ENCODE data around the gene AATK.

Gene AATK

GRCh38 chr17:81095383-81095762, 70.6 kb downstream of the AATK start:
- DNase-seq (ENCODE audit: low read depth), result no peak
- H3K4me3 ChIP-seq (ENCODE audit: low read depth, low read length), result no peak overlapping the region
- no peak for TF ChIP-seq CTCF (IDR thresholded peaks at IDR 0.05; ENCODE audit: insufficient read depth, low read depth, low read length, missing control alignments)

- DNase-seq (ENCODE audit: low read depth), result peak; percentile 76
- no peak for TF ChIP-seq CTCF (IDR thresholded peaks at IDR 0.05; ENCODE audit: insufficient read depth, low read depth, low read length, missing control alignments)
- no peak overlapping the region for H3K4me3 ChIP-seq (ENCODE audit: low read depth, low read length)
Observed at GRCh38 chr17:81094509-81095382, 71.3 kb downstream of the AATK start.

GRCh38 chr17:81093619-81094508, 72.2 kb downstream of the AATK start:
- H3K4me3 ChIP-seq (ENCODE audit: low read depth, low read length), result no peak overlapping the region
- no peak for DNase-seq (ENCODE audit: low read depth)
- TF ChIP-seq CTCF (IDR thresholded peaks at IDR 0.05; ENCODE audit: insufficient read depth, low read depth, low read length, missing control alignments), result no peak

- no peak overlapping the region for H3K4me3 ChIP-seq (ENCODE audit: low read depth, low read length)
- no peak for TF ChIP-seq CTCF (IDR thresholded peaks at IDR 0.05; ENCODE audit: insufficient read depth, low read depth, low read length, missing control alignments)
- no peak for DNase-seq (ENCODE audit: low read depth)
Observed at GRCh38 chr17:81092518-81093095, 73.4 kb downstream of the AATK start.

GRCh38 chr17:81091774-81092517, 74.1 kb downstream of the AATK start:
- TF ChIP-seq CTCF (IDR thresholded peaks at IDR 0.05; ENCODE audit: insufficient read depth, low read depth, low read length, missing control alignments), result no peak
- H3K4me3 ChIP-seq (ENCODE audit: low read depth, low read length), result no peak overlapping the region
- no peak for DNase-seq (ENCODE audit: low read depth)

- no peak overlapping the region for H3K4me3 ChIP-seq (ENCODE audit: low read depth, low read length)
- no peak for TF ChIP-seq CTCF (IDR thresholded peaks at IDR 0.05; ENCODE audit: insufficient read depth, low read depth, low read length, missing control alignments)
- DNase-seq (ENCODE audit: low read depth), result no peak
Observed at GRCh38 chr17:81091154-81091553, 74.9 kb downstream of the AATK start.
